Tibial artery (tissue), 4 donors: Measurements from ENCODE around the gene ZNF532.
"Not testable (repeated sequence)": the region's sequence is repeated elsewhere in the genome, so short reads cannot be mapped to it uniquely, and the experiment has no call there.

Experiments used
- DNase-seq, 2 donors: peaks; one replicate each; pipeline ENCODE4 v3.0.0-alpha.2; 2019
- H3K27ac ChIP-seq, 2 donors: fragments of 200-600 bp; sonication (generic) in 1 of 2; 1 replicate in 1 of 2; 2 replicates in 1 of 2; pipeline ENCODE4 v1.5.1; 2018 to 2019; ENCODE audit warnings: mild to moderate bottlenecking in 1 of 2
- H3K27me3 ChIP-seq, 2 donors: fragments of 200-600 bp; sonication (generic) in 1 of 2; one replicate each; pipeline versions ENCODE4 v1.5.1 to v1.6.0; 2016 to 2019
- H3K36me3 ChIP-seq, 3 donors: fragments of 200-600 bp; sonication (generic) in 2 of 3; one replicate each; pipeline ENCODE4 v1.5.1; 2016 to 2019; ENCODE audit warnings: mild to moderate bottlenecking in 2 of 3
- H3K4me1 ChIP-seq, 4 donors: fragments of 200-600 bp; sonication (generic) in 2 of 4; 1 replicate in 3 of 4; 2 replicates in 1 of 4; pipeline ENCODE4 v1.5.1; 2016 to 2019
- H3K4me3 ChIP-seq, 2 donors: fragments of 200-600 bp; sonication (generic) in 1 of 2; 1 replicate in 1 of 2; 2 replicates in 1 of 2; pipeline ENCODE4 v1.5.1; 2018 to 2019; ENCODE audit warnings: mild to moderate bottlenecking in 2 of 2
- H3K9me3 ChIP-seq, 3 donors: fragments of 200-600 bp; sonication (generic) in 1 of 3; one replicate each; pipeline ENCODE4 v1.5.1; 2016 to 2019
- CTCF ChIP-seq, 2 experiments: fragments of 200-600 bp in 1 of 2; fragments of 450-650 bp in 1 of 2; IDR thresholded peaks; one replicate each; pipeline ENCODE4 v1.5.1; 2017 to 2019; ENCODE audit warnings: antibody characterized with exemption in 2 of 2, mild to moderate bottlenecking in 1 of 2, moderate library complexity in 1 of 2
- intact Hi-C: fragments of 100-400 bp; cut with DNase I; formaldehyde crosslinking; loops from one replicate; pipeline ENCODE4 v1.15.0; 2023; ENCODE audit warnings: low total_unique reads

The ZNF532 gene

DNA sequence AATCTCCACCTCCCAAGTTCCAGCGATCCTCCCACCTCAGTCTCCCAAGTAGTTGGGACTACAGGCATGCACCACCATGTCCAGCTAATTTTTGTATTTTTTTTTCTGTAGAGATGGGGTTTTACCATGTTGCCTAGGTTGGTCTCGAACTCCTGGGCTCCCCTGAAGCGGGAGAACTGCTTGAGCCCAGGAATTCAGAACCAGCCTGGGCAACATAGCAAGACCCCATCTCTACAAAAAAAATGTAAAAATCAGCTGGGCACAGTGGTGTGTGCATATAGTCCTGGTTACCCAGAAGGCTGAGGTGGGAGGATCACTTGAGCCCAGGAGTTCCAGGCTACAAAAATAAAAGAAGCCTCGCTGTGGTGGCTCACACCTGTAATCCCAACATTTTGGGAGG lies 12.0 kb upstream of the ZNF532 start:
- H3K9me3 ChIP-seq = no peaks in the 10 kb centered on the region
- no peak for TF ChIP-seq CTCF (IDR thresholded peaks at IDR 0.05)
- DNase-seq = no peak
- peaks cover 0 to 17% (median 4%) of the 10 kb centered on the region in 4 donors for H3K4me1 ChIP-seq
- H3K4me3 ChIP-seq = no peak overlapping the region
- H3K27ac ChIP-seq = no peak overlapping the region
- intact Hi-C loops = no loop called here
- H3K27me3 ChIP-seq = no peaks in the 10 kb centered on the region
- no peaks in the 10 kb centered on the region for H3K36me3 ChIP-seq

- DNase-seq = no peak
- H3K36me3 ChIP-seq = no peaks in the 10 kb centered on the region
- H3K27ac ChIP-seq = no peak overlapping the region
- no peaks in the 10 kb centered on the region for H3K9me3 ChIP-seq
- H3K4me3 ChIP-seq = no peak overlapping the region
- no peaks in the 10 kb centered on the region for H3K27me3 ChIP-seq
- intact Hi-C loops = no loop called here
- no peak for TF ChIP-seq CTCF (IDR thresholded peaks at IDR 0.05)
- H3K4me1 ChIP-seq = peaks cover 0 to 18% (median 5%) of the 10 kb centered on the region in 4 donors
These were observed 11.1 kb upstream of the ZNF532 start for GRCh38 chr18:58853561-58853960.

GRCh38 chr18:58855521-58855920 lies 9.2 kb upstream of the ZNF532 start:
- H3K4me3 ChIP-seq, H3K27me3 ChIP-seq, H3K36me3 ChIP-seq, intact Hi-C loops, H3K9me3 ChIP-seq, H3K27ac ChIP-seq: not testable (repeated sequence)
- peaks cover 0 to 37% (median 22%) of the 10 kb centered on the region in 4 donors for H3K4me1 ChIP-seq
- DNase-seq = peak in 1 of 2 donors; percentile 24

DNA sequence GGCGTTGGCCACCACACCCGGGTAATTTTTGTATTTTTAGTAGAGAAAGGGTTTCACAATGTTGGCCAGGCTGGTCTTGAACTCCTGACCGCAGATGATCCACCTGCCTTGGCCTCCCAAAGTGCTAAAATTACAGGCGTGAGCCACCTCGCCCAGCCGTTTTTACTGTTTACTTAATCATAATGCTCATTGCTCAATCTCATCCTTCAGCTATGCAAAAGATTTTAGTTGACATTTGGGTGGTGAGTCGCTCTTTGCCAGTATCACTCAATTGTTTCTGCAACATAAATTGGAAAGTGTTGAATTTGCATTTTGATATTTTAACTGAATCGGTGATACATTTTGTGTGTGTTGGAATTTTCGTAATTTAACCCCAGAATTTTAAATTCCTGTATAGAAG lies 7.8 kb upstream of the ZNF532 start:
- peaks cover 0 to 36% (median 20%) of the 10 kb centered on the region in 4 donors for H3K4me1 ChIP-seq
- H3K9me3 ChIP-seq = no peaks in the 10 kb centered on the region
- no peak overlapping the region for H3K27ac ChIP-seq
- H3K27me3 ChIP-seq = no peaks in the 10 kb centered on the region
- intact Hi-C loops = no loop called here
- H3K36me3 ChIP-seq = no peaks in the 10 kb centered on the region
- no peak overlapping the region for H3K4me3 ChIP-seq
- no peak for TF ChIP-seq CTCF (IDR thresholded peaks at IDR 0.05)
- DNase-seq = peak in 1 of 2 donors; percentile 35

DNA sequence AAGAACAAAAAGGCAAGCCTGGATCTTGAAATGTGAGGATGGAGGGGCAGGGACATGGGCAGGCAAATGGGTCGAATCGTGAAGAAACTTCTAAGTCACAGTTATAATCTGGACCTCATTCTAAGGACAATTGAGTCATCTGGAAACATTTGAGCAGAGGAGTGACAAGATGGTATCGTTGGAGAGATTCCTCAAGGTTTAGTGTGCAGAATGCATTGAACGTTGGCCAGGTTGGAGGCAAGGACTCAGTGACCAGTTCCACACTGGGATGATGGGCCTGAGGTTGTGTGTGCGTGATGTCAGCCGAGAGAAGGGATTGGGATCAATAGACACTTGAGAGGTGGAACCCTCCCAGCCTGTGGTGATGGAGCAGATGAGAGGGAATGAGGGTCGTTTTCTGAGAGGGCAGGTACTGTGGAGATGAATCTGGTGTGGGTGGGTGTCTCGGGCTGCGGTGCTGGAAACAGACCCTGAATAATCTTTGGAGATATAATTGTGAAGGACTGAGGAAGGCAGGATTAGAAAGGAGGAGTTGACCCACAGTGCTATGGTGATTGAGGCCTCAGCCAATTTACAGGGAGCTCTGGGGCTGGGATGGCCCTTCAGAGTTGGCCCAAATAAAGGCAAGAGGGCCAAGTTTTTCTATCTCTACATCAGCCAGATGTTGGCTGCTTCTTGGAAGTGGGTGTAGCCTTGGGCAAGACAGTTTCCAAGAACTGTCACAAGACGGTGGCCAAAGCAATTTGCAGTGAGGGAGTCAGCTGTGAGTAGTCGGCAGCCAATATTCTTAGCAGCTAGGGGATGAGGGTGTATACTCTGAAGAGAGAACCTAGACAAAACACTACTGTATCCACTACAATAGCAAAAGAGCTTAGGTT lies 5.8 kb upstream of the ZNF532 start:
- Histone ChIP-seq H3K27me3 (no peaks in the 10 kb centered on the region), H3K4me1 (peaks cover 0 to 49% (median 27%) of the 10 kb centered on the region in 4 donors), H3K9me3 (no peaks in the 10 kb centered on the region), H3K27ac (peak overlapping the region; percentile 54 to 98), H3K36me3 (no peaks in the 10 kb centered on the region), H3K4me3 (no peak overlapping the region)
- intact Hi-C loops = no loop called here
- DNase-seq = peak; percentile 69 to 84
- TF ChIP-seq CTCF (IDR thresholded peaks at IDR 0.05) = no peak

GRCh38 chr18:58859907-58860306 lies 4.8 kb upstream of the ZNF532 start:
- DNase-seq = peak in 1 of 2 donors; percentile 45
- H3K27ac ChIP-seq = peak overlapping the region; percentile 54 to 98
- H3K9me3 ChIP-seq = no peaks in the 10 kb centered on the region
- no peaks in the 10 kb centered on the region for H3K27me3 ChIP-seq
- peaks cover 0 to 60% (median 36%) of the 10 kb centered on the region in 4 donors for H3K4me1 ChIP-seq
- intact Hi-C loops = loop anchor here (10.0 kb wide), 1 partner anchor 135 kb away; no protein-coding TSS in a partner anchor
- TF ChIP-seq CTCF (IDR thresholded peaks at IDR 0.05) = no peak
- H3K36me3 ChIP-seq = no peaks in the 10 kb centered on the region
- H3K4me3 ChIP-seq = no peak overlapping the region
